GM21723 (cell line): ENCODE measurements around the gene SPHKAP.
"Not testable (repeated sequence)": the region's sequence is repeated elsewhere in the genome, so short reads cannot be mapped to it uniquely, and the experiment has no call there.

Experiments used
- ATAC-seq: cut with Tn5 transposase; IDR thresholded peaks from one replicate; pipeline ENCODE4 v1.9.1; 2021; ENCODE audit warnings: mild to moderate bottlenecking, moderate library complexity; ENCODE audit not compliant: unreplicated experiment

SPHKAP gene

DNA sequence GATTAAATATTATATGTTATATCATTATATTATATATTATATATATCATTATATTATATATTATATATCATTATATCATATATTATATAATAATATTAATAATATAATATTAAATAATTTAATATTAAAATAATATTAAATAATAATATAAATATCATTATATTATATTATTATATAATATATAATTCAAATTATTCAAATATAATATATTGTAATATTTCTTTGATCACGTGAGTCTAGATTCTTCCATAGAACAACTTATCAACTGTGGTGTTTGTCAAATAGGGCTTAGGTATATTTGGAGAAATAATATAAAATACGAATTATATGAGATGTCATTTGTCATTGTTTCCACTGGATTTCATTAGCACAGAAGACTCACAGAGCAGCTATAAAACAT is 77.3 kb downstream of the SPHKAP start:
- no peak for ATAC-seq

GRCh38 chr2:228103379-228103778 is 78.1 kb downstream of the SPHKAP start:
- ATAC-seq = peak; percentile 35

DNA sequence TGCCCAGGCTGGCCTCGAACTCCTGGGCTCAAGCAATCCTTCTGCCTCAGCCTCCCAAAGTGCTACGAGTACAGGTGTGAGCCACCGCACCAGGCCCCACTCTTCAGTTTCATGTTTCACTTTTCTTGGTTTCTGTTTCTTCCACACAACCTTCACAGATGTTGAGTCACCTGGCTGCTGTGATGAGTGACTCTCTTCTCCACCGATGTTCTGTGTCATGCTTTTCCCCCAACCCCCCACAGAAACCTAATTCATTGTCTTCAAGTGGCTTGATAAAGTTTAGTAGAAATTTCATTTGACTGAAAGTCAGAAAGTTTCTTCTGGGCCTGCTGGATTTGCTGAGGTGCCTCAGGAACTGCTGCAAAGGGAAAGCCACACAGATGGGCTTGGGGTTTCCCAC is 78.5 kb downstream of the SPHKAP start:
- peak; percentile 83 for ATAC-seq

GRCh38 chr2:228094377-228094921 is 87.0 kb downstream of the SPHKAP start:
- no peak for ATAC-seq

GRCh38 chr2:228092056-228092455 is 89.4 kb downstream of the SPHKAP start:
- no peak for ATAC-seq

DNA sequence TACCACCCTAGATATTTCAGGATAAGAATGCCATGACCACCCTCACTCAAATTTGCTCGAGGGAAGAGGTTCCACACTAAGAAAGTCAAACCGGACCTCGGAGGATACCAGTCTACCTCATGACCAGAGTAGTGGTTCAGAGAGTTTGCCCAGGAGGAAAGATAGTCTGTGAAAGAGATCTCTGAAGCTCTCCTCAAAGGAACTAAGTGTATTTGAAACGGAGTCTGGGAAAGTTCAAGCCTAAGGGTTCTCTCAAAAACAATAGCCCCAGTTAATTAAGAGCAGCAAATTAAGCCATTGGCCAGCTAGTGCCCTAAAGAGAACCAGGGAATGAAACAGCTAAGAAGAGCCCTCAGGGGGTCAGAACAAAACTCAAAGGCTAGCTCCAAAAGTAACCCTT is 94.9 kb downstream of the SPHKAP start:
- no peak for ATAC-seq

DNA sequence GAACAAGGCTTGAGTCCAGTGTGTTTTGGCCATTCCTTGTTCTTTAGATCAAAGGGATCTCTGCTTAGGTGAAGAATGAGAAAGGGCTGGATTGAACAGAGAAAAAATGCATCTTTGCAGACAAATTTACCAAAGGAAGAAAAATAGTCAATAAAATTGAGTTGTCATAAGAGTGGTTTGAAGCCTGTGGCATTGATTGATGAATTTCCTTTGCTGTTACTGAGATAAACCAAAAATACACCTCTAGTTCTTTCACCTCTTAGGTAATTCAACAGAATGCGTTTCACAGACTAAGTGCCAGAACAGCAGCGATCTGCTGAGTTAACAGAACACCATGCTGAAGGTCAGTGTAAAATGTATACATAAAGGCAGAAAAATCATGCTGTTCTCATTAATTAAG is 96.8 kb downstream of the SPHKAP start:
- ATAC-seq = no peak

- ATAC-seq = no peak
These were observed 98.4 kb downstream of the SPHKAP start for GRCh38 chr2:228083131-228083530.

DNA sequence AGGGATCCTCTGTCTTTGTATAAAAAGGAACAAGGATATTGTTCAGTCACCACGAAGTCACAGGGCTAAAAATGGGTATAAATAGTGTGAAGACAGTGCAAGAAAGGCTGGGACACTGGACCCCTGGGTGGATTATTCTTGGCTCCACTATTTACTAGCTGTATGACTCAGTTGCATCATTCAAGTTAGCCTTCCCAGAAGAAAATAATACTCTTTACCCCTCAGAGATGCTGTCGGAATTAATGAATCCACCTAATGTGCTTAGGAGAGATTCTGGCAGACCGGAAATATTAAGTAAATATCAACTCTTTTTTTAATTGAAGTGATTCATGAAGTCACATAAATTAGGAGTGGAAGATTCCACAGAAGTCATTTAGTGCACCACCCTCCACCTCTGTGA is 98.9 kb downstream of the SPHKAP start:
- no peak for ATAC-seq

DNA sequence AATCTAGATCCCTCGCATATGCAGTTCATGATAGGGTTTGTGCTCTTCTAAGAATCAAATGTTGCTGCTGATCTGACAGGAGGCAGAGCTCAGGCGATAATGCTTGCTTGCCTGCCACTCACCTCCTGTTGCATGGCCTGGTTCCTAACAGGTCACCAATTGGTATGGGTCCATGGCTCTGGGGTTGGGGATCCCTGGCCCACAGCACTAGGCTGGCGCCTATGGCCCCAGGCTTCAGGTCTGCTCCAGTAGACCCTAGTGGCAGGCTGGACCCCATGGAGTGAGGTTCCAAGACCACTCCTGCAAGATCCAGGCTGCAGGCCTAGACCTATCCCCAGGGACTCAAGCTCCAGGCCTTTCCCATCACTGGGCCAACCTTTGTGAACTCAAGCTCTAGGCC is 102.3 kb downstream of the SPHKAP start:
- ATAC-seq = no peak

GRCh38 chr2:228076695-228077094 is 104.8 kb downstream of the SPHKAP start:
- not testable (repeated sequence) for ATAC-seq

DNA sequence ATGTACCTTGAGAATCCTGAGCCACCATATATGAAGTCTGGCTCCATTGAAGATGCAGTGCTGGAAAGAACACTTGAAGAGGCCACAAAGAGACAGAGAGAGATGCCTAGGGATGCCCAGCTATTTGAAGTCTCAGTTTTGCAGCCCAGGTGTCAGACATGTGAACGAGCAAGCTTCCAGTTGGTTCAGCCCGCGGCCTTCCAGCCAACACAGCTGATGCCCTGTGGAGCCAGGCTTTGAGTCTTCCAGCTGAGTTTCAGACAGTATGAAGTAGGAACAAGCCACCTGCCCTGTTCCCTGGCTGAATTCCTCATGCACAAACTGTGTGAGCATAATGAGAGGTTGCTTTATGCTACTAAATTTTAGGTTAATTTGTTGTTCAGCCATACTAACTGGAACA is 108.8 kb downstream of the SPHKAP start:
- no peak for ATAC-seq

- ATAC-seq = no peak
These were observed 114.2 kb downstream of the SPHKAP start for GRCh38 chr2:228067309-228067708.

DNA sequence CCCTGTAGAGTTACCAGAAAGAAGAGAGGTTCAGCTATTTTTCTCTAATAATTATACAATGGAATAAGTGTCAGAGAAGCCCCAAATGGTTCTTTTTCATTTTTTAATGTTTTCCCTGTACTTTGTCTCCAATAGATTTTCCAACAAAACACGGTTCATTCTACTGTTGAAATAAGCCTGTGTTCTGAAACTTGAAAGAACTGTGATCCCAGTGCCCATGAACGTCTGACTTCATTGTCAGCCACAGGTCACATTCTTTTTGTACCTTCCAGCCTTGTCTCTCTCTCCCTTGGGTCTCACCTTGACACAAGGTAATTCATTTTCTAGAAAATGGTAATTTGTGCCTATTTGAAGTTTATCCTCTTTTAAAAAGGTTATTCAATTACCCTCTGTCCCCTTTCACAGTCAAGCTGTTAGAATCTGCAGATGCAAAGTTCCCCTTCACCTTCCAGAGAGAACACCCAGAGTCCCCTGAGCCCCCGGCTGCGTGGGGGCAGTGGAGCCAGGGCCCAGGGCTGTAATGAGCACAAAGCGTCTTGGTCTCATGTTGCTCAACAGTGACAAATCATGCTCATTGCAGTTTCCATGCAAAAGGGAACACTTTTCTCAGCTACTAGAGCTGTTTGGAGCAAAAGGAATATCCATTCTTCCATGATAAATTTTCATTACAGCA is 115.2 kb downstream of the SPHKAP start:
- no peak for ATAC-seq

GRCh38 chr2:228065686-228066085 is 115.8 kb downstream of the SPHKAP start:
- ATAC-seq = no peak

GRCh38 chr2:228064796-228065315 is 116.6 kb downstream of the SPHKAP start:
- no peak for ATAC-seq

DNA sequence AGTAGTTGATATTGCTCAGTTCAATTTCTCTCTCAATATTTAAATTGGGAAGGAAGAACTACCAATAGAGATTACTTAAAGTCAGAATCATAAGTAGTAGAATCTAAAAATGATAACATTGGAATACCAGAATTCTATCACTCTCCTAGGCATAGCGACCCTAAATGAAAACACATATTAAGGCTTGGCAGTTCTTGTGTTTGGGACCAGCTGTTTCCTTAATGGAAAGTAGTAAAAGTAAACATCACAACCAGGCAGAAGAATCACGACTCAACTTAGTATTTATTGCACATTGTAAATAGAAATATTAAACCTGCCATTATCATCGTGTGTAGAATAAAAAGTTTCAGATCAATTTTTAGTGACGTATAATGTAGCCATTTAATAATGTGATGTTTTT is 117.5 kb downstream of the SPHKAP start:
- ATAC-seq = no peak

- ATAC-seq = no peak
These were observed 117.9 kb downstream of the SPHKAP start for GRCh38 chr2:228063558-228063957.

GRCh38 chr2:228059735-228060134 is 121.8 kb downstream of the SPHKAP start:
- no peak for ATAC-seq

DNA sequence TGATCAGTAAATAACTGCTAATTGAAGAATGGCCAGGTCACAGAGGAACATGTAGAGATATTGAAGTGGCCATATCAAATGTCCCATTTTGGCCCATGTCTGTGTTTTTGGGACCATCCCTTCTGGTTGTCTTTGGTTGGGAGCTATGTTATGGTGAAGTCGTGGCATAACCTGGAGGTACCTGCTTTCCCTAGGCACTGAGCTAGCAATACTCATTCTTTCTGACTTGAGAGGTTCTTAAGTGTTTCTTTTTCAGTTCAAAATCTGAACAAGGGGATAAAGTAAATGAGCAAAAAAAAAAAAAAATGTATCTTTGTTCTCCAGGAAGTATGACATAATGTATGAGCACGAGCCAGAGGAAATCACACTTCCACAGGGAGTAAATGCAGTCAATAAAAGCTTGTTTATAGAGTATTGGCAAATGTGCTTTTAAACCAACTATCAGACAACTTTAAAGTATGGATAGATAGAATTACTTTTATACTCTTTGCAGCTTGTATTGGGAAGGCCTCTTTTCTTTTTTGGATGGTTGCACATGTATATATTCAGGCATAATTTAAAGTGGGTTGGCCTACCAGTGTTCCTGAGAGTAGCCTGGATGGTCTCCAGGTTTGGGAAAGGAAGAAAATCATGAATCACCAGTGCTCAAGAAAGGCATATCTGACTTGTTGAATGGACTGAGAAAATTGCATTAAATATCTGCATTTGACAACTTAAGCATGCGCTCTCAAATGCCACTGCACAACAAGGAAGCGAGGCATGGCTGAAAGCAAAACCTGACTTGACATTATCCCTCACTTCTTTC is 125.0 kb downstream of the SPHKAP start:
- no peak for ATAC-seq

- ATAC-seq = peak; percentile 74
These were observed 132.5 kb downstream of the SPHKAP start for GRCh38 chr2:228048838-228049490.
